Dedifferentiated amniotic fluid mesenchymal stem cell (primary cell): ENCODE measurements around the gene UBE2L6.

ENCODE experiments used
- DNase-seq: peaks from one replicate; pipeline ENCODE4 v3.0.0-alpha.2; 2016; ENCODE audit errors: extremely low spot score

Gene UBE2L6

DNA sequence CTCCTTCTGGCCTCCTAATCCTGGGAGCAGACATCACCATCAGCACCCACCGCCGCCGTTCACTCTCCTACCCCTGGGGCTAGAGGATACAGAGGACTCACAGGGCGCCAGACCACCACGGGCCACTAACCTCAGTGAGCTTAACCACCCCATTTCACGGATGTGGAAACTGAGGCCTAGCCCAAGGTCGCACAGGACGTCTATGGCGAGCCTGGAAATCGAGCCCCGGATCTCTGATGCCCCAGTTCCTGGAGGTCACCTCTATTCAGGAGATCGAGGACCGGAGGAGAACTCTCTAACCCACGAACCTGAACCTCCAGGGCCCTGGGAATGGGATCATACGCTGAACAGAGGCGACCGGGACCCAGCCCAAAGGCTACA, 37.3 kb downstream of the UBE2L6 start:
- DNase-seq = no peak

DNA sequence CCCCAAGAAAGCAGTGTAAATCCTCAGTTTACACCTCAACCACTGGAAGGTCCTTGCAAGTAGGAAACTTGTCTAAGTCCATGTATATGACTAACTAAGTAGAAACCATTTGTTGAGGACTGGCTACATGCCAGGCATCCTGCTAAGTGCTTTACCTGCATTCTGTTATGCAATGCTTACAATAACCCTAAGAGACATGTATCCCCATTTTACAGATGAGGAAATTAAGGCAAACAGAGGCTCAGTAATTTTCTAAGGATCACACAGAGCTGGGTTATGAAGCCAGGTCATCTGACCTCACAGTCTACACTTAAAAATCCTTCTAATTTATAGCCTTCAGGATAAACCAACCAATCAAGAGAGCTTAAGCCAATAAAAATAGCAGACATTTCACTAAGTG, 38.5 kb downstream of the UBE2L6 start:
- DNase-seq = no peak

DNA sequence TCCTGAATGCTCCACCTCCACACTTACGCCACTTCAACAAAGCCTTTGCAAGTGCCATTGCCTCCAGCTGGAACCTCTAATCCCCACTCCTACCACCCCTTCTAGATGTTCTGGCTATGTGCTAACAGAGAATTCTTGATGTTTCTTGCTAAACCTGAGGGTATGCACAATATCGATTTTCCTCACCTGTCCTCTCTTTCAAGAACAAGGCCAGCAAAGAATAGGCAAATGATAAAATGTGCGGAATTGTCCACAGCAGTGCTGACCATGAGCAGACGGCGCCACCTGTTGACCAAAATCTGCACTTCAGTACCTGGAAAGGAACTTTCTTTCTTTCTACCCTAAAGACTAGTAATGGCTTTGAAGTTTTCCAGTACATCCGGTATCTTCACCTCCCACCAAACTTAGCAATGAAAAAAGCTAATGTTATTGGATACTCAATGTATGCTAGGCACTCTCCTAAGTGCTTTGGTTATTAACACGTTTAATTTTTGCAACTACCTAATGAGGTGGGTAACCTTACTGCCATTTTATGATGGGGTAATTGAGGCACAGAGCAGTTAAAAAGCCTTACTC, 40.3 kb downstream of the UBE2L6 start:
- peak; percentile 34 for DNase-seq

DNA sequence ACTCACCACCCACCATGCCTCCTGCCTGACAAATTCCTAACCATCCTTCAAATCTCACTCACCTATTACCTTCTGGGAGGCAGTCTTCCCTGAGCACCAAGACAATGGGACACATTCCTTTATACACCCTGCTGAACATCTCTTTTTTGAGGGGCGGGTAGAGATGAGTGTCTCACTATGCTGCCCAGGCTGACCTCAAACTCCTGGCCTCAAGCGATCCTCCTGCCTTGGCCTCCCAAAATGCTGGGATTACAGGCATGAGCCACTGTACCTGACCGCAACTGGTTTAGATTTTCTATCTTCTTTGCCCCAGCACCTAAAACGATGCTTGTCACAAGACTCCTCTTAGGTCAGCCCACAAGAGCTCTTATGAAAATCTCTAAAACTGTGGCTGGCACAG, 44.1 kb downstream of the UBE2L6 start:
- DNase-seq = no peak

DNA sequence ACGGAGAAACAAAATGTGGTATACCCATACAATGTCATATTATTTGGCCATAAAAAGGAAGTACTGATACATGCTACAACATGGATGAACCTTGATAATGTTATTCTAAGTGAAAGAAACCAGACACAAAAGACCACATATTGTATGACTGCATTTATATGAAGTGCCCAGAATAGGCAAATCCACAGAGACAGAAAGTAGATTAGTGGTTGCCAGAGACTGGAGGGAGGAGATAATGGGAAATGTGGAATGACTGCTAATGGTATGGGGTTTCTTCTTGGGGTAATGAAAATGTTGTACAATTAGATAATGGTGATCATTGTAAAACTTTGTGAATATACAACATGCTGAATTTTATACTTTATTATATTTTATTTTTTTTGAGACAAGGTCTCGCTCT, 46.4 kb downstream of the UBE2L6 start:
- DNase-seq = no peak

DNA sequence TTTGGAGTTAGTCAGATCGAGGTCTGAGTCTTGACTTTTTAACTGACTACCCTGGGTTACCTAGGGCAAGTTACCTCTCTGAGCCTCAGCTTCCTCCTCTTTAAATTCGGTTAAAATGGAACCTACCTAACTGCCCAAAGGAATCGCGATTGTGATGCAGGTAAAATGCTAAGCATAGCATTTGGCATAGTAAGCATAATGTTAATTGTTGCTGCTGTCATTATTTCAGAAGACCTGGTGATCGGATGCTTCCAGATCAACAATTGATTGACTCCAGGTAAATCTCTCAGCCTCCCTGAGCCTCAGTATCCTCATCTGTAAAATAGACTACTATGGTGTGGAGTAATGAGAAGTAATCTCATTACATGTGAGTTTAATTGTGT, 51.4 kb downstream of the UBE2L6 start:
- no peak for DNase-seq

DNA sequence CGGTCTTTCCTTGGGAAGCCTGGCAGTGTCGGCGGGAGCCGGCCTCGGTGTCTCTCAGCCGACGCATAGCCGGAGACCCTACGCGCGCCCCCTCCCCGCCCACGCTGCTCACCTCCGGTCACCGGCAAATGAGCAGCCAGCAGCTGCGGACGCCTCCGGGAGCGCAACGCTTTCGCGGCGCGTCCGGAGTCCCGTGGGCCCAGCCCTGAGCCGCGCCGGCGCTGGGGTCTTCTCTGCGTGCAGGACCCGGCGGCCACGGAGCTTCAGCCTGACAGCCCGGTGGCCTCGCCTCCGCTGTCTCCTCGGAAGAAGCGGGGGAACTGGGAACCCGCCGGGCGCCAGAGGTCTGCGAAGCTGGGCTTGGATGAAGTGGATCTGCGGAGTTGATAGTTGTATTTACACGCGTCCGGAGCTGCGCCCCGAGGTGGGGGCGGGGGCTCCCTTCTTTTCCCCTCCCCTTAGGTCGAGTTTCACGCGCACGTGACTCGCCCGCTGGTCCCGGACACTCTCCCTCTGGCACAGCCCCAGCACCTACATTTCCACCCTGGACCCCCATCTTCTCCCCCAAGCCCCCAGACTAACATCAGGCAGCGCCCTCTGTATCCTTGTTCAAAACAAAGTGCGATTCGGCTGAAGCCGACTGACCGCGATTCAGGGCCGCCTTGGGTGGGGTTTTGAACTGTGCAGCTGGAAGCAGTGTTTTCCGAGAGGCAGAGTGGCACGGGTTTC, 52.0 kb downstream of the UBE2L6 start, which contains the start of gene SLC43A1:
Gene SLC43A1, minus strand, starts transcription at position 371 of the 729 bp plus-strand sequence. CDS start 1,591 bp downstream, outside the sequence.
- no peak for DNase-seq

DNA sequence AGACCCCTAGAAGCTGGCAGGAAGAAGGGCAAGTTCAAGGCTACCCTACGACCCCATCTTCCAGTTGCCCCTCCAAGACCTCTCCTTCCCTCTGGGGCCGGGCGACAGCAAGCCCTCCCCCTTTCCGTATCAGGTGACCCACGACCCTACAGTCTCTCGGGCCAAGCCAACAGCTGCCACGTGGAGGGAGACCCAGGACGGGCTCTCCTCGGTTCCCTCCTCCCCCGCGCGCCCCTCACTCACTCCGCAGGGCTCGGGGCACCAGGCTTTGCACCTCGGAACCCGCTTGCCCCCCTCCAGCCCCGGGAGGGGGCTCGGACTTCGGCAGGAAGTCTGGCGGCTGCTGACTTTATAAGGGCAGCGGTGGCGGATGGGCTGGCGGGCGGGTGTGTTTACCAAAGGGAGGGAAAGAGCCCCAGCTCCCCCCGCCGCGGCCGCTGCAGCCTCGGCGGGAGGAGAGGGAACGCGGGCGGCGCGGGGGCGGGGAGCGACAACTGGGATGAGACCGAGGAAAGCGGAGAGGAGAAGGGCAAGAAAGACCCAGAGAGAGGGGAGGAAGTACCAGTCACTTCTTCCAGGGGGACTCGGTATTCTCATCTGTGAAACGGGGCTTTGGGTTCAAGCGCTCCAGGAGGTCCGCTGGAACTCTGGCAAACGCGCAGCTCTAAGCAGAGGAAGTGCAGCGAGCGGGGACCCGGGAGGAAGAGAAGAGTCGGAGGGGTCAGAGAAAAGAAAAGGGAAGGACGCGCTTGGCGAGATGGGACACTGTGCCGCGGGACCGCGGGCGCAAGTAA, 52.7 kb downstream of the UBE2L6 start:
- no peak for DNase-seq

DNA sequence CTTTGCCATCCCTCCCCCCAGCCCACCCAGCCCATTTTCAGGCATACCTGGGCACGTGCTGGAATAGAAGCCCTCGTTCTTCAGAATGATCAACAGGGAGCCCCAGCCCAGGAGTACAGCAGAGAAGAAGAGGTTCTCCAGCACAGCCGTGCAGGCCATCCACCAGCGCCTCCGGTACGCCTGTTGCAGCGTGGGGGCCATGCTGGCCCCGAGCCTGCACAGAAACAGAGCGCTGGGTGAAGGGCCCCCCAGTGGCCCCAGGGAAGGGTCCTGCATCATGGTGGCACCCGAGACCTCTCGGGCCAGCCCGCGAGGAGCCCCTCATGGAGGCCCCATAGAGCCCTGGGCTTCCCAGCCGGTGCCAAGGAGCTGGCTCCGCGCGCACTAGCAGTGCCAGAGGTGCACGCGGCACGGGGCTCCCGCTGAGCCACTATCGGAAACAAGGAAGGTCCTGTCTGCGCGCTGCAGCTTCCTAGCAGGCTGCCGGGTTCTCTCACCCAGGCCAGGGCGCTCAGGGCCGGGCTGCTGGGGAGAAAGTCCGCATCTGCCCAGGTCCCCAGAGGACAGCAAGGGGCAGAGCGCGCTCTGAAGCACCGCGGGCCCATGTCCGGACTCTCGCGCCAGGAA, 53.4 kb downstream of the UBE2L6 start:
- no peak for DNase-seq

DNA sequence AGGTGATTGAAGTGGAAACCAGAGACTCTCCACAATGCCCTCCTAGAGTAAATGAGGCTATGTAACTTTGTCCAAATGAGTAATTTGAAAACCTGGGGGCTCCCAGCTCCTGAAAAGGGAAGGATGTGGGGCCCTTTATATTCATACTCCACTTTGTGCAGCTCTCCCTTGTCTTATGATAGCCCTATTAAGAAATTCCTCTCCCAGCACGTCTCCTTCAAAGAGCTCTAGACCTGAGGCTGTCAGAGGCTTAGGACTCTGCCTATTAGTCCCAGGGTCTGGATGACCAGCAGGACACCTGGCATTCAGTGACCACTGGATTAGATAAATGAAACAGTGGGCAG, 54.0 kb downstream of the UBE2L6 start:
- no peak for DNase-seq

DNA sequence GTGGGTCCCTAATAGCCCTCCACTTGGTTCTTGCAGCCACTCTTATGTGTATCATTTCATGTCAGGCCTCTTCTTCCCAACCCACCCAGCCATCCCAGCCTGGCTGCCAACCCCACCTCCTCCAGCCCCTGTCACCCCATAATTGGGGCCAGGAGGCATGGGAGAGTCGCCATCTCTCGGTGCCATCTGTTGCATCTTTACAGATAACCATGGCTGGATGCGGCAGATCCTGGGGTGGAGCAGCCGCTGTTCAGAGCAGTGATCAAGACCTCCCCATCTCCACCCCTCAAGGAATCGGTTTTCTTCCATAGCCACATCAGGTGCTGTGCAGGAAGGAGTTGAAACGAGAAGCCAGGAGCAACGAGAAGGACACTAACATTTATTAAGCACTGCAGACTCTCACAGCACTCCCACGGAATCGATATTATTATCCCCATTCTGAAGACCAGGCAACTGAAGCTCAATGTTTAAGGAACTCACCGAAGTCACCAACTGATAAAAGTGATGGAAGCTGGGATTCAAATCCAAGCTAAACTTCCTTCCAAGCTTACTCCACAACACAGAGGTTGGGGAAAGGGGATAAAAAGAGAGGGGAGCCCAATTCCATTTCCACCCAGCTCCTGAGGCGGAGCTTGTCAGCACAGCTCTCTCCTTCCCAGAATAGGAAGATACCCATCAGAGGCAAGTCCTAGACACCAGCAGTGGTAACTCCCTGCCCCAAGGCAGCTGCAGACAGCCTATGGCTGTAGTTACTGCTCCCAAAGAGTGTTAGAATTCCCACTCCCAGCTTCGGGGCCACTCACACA, 54.6 kb downstream of the UBE2L6 start:
- DNase-seq = no peak

DNA sequence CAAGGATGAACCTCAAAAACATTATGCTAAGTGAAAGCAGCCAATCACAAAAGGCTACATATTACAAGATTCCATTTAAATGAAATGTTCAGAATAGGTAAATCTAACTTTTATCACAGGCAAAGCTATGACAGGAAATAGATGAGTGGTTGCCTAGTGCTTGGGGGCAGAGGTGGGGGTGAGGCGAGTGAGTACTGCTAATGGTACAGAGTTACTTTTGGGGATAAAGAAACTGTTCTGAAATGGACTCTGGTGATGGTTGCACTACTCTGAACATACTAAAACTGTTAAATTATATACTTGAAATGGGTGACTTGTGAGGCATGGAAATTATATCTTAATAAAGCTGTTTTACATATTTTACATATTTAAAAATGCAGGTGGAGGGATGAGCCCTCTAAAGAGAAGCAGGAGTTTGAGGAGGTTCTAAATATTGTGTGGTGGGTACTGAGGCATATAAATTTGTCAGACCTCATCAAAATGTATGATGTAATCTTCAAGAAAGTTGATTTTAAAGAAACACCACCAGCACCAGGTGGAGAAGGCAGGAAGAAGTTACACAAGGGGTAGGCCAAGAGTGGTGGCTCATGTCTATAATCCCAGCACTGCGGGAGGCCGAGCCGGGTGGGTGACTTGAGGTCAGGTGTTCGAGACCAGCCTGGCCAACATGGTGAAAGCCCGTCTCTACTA, 55.6 kb downstream of the UBE2L6 start:
- no peak for DNase-seq

DNA sequence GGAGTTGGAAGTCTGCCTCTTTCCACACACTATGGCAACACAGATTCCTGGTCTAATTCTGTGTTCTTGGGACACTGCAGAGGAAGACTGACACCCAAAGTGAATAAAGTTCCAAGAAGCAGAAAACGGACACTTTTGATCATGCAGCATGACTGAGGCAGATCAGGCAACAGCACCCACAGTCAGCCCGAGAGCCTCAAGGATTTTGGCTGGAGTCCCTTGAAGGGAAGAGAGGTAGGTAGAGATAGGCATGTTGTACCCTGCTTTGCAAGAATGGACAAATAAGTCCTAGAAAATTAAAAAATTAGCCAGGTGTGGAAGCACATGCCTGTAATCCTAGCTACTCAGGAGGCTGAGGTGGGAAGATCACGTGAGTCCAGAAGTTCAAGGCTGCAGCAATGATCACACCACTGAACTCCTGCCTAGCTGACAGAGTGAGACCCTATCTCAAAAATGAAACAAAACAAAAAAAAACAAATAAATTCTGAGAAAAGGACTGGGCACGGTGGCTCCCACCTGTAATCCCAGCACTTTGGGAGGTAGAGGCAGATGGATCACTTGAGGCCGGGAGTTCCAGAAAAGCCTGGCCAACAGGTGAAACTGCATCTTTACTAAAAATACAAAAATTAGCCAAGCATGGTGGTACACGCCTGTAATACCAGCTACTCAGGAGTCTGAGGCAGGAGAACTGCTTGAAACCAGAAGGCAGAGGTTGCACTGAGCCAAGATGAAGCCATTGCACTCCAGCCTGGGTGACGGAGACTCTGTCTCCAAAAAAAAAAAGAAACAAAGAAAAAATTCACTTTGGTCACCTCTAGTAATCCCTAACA, 58.9 kb downstream of the UBE2L6 start:
- no peak for DNase-seq

DNA sequence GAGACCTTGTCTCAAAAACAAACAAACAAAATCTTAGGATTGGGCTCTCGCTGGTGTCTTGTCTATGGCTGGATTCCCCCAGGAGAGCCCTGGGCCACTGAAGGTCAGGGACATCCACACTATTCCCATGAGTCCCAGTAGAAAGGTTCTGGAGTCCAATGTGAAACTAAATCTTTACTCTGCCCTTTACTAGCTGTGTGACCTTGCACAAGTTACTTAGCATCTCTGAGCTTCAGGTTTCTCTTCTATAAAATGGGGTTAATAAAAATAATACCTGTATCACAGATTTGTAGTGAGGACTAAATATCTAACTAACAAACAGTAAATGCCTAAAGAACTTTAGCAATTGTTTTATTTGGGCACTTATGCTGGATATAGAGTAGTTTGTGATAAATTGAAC, 61.0 kb downstream of the UBE2L6 start:
- DNase-seq = no peak

DNA sequence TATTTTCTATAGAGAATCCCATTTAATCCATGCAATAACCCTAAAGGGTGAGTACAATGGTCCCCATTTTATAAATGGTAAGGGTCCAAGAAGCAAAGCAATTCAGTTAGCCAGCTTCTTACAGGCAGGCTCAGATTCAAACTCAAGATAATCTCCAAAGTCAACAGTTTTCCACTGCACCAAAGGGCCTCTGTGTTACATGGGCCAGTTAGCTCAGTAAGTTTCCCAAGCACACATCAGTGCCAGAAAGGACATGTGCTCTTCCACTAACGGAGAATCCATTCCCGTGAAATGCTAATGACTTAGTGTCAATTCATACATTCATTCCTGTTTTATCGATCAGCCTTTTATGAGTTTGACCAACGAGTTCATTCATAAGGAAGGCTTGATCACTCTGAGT, 63.0 kb downstream of the UBE2L6 start:
- DNase-seq = no peak

DNA sequence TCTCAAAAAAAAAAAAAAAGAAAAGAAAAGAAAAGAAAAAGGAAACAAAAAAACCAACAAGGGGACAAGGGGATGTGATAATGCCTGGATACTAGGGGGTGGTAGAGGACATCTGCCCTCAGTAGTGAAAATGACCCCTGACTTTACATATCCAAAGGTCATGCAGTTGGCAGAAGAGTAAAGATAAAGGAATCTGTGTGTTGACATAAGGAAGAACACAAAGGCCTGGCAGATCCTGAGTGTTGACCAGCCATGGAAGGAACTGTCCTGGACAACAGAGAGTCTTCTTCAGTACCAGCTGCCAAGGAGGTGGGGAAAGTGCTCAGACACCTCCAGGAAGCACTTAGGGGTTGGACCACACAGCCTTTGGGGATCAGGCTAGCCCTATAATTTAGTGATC, 64.6 kb downstream of the UBE2L6 start:
- no peak for DNase-seq

DNA sequence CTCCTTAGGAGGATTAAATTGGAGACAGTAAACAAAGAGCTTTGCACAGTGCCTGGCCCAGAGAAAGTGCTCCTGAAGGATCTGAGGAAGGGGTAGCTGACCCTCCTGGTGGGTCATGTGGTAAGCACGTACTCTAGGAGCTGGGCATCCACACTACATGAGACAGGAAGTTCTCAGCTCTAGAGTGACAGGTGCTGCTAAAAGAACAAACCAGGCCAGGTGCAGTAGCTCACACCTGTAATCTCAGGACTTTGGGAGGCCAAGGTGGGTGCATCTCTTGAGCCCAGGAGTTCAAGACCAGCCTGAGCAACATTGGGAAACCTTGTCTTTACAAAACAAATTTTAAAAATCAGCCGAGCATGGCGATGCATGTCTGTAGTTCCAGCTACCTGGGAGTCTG, 65.1 kb downstream of the UBE2L6 start:
- DNase-seq = no peak

DNA sequence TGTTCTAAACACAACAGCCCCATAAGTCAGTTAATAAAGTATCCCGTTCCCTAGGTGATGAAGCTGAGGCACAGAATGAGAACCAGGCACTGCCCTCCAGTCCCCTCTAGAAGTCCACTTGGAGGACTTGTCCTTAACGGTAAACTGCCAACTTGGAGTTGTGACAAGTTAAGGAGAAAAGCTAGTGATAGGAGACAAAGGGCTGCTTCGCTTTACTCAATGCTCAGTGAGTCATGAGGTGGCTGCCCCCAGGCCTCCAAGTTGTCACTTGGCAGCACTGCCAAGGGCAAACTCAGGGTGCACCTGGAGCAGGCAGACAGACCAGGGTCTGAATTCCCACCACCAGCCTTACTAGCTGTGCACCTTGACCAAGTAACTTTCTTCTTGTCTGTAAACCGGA, 65.5 kb downstream of the UBE2L6 start:
- no peak for DNase-seq
